Left ventricle myocardium inferior (tissue), 1 donor: Measurements from ENCODE around the gene CD63. TPM values are rescaled to one million over a fixed set of nuclear protein-coding genes. Genes with fewer than 3 reads are reported as not detected.

Experiments
- DNase-seq: peaks from one replicate; pipeline ENCODE4 v3.0.0-alpha.2; 2020
- H3K27ac ChIP-seq: fragments of 200-600 bp; replicated peaks from 2 replicates; pipeline ENCODE4 v1.8.0; 2021
- H3K27me3 ChIP-seq: fragments of 200-600 bp; 2 replicates; pipeline ENCODE4 v1.8.0; 2021; ENCODE audit warnings: low read depth
- H3K36me3 ChIP-seq: fragments of 200-600 bp; 2 replicates; pipeline ENCODE4 v1.8.0; 2021
- H3K4me1 ChIP-seq: fragments of 200-600 bp; 2 replicates; pipeline ENCODE4 v1.8.0; 2021
- H3K4me3 ChIP-seq: fragments of 200-600 bp; 2 replicates; pipeline ENCODE4 v1.8.0; 2021; ENCODE audit warnings: mild to moderate bottlenecking, moderate library complexity
- H3K9me3 ChIP-seq: fragments of 200-600 bp; replicated peaks from 2 replicates; pipeline ENCODE4 v1.8.0; 2021
- CTCF ChIP-seq: fragments of 200-600 bp; IDR thresholded peaks from 2 replicates; pipeline ENCODE4 v1.8.0; 2021; ENCODE audit warnings: antibody characterized with exemption, mild to moderate bottlenecking, borderline replicate concordance
- intact Hi-C: fragments of 100-400 bp; cut with micrococcal nuclease; formaldehyde crosslinking; loops from one replicate; pipeline ENCODE4 v1.11.0; 2022
- total RNA-seq: library from RNA; stranded (reverse); fragmentation: NEBNext Ultra II Directional; extraction: Animal tissue kit (Norgen Biotek cat#: 25700); gene quantifications from one replicate; pipeline ENCODE4 v1.2.1, GENCODE V29; 2021
- donor health status: DM: no; HTN: yes; CAD: no; lungs with severe emphysema.

Gene CD63
- total RNA-seq, 1 donor from 2014 or later, result 705 TPM

- DNase-seq, result no peak
- Histone ChIP-seq H3K4me1 (peaks cover 91% of the 10 kb centered on the region), H3K27me3 (no peaks in the 10 kb centered on the region), H3K9me3 (no peaks in the 10 kb centered on the region), H3K36me3 (peaks cover 45% of the 10 kb centered on the region), H3K27ac (peak overlapping the region; percentile 98), H3K4me3 (no peak overlapping the region)
- intact Hi-C loops, result no loop called here
- TF ChIP-seq CTCF, result no peak
These were observed 5.1 kb downstream of the CD63 start for GRCh38 chr12:55723516-55724225.

- intact Hi-C loops, result no loop called here
- peaks cover 91% of the 10 kb centered on the region for H3K4me1 ChIP-seq
- H3K4me3 ChIP-seq, result no peak overlapping the region
- DNase-seq, result no peak
- no peak for TF ChIP-seq CTCF
- no peaks in the 10 kb centered on the region for H3K27me3 ChIP-seq
- peaks cover 45% of the 10 kb centered on the region for H3K36me3 ChIP-seq
- no peaks in the 10 kb centered on the region for H3K9me3 ChIP-seq
- peak overlapping the region; percentile 98 for H3K27ac ChIP-seq
These were observed 5.9 kb downstream of the CD63 start for GRCh38 chr12:55722948-55723347.

GRCh38 chr12:55721601-55722213 lies 7.1 kb downstream of the CD63 start:
- peak overlapping the region; percentile 0 for H3K4me3 ChIP-seq
- H3K36me3 ChIP-seq, result peaks cover 37% of the 10 kb centered on the region
- DNase-seq, result no peak

GRCh38 chr12:55720894-55721444 lies 7.8 kb downstream of the CD63 start:
- H3K4me1 ChIP-seq, result peaks cover 91% of the 10 kb centered on the region
- no peaks in the 10 kb centered on the region for H3K27me3 ChIP-seq
- peak; percentile 56 for DNase-seq
- intact Hi-C loops, result no loop called here
- H3K4me3 ChIP-seq, result peak overlapping the region; percentile 0
- no peaks in the 10 kb centered on the region for H3K9me3 ChIP-seq
- H3K27ac ChIP-seq, result peak overlapping the region; percentile 97
- peaks cover 30% of the 10 kb centered on the region for H3K36me3 ChIP-seq
- peak; percentile 67 for TF ChIP-seq CTCF

More at GRCh38 chr12:55721601-55722213, 7.1 kb downstream of the CD63 start:
- Histone ChIP-seq H3K4me1 (peaks cover 91% of the 10 kb centered on the region), H3K9me3 (no peaks in the 10 kb centered on the region), H3K27me3 (no peaks in the 10 kb centered on the region), H3K27ac (peak overlapping the region; percentile 97)
- intact Hi-C loops, result no loop called here
- no peak for TF ChIP-seq CTCF

GRCh38 chr12:55720071-55720564 lies 8.7 kb downstream of the CD63 start, which contains the start of gene RDH5:
Gene RDH5 (plus strand): TSS chr12:55720393. CDS start chr12:55721185, 792 bp downstream.
- peak; percentile 69 for DNase-seq
- intact Hi-C loops, result no loop called here
- Histone ChIP-seq H3K4me1 (peaks cover 91% of the 10 kb centered on the region), H3K27me3 (no peaks in the 10 kb centered on the region), H3K27ac (peak within 1 kb of the TSS; percentile 97), H3K36me3 (peaks cover 22% of the 10 kb centered on the region), H3K9me3 (no peaks in the 10 kb centered on the region), H3K4me3 (peak within 1 kb of the TSS; percentile 22)
- no peak for TF ChIP-seq CTCF
